GM12872 (cell line): ENCODE data around the gene LINGO4.

Experiments used
- TF ChIP-seq, protein P1 (sequence below): IDR thresholded peaks from 3 replicates; pipeline ENCODE4 v1.5.1; 2011; ENCODE audit warnings: low read depth, mild to moderate bottlenecking, low read length, moderate library complexity; ENCODE audit not compliant: insufficient read depth

Gene LINGO4

DNA sequence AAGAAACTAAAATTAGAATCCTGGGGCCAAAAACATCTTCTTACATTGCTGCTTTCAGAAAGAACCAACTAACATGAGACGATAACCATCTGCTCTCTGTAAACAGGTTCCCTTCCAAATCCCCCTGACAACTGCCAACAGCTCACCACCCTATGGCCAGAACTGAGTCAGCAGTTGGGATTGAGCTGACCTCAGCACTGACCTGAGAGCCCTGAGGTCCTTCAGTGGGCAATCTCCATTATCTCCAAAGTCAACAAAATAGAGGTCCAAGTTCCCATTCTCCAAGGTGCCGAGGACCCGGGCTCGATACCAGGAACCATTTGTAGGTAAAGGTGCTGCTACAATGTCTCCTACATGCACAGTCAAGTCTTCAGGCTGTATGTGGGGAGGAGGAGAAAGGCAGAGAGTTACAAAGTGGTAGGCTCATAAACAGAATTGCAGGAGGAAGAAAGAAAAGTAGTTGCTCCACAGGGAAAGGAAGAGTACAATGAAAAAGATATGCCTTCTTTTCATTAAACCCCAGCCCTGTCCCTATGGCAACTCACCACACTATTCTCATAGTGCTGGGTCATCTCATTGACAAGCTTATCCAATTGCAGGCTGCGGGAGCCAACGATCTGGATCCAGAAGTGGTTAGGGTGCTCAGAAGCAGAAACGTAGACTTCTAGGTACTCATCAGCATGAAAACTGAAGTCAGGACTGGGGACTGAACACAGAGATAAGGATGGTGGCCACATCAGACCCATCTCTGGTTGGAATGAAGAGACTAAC is 29.1 kb downstream of the LINGO4 start:
- TF ChIP-seq, protein P1, sequence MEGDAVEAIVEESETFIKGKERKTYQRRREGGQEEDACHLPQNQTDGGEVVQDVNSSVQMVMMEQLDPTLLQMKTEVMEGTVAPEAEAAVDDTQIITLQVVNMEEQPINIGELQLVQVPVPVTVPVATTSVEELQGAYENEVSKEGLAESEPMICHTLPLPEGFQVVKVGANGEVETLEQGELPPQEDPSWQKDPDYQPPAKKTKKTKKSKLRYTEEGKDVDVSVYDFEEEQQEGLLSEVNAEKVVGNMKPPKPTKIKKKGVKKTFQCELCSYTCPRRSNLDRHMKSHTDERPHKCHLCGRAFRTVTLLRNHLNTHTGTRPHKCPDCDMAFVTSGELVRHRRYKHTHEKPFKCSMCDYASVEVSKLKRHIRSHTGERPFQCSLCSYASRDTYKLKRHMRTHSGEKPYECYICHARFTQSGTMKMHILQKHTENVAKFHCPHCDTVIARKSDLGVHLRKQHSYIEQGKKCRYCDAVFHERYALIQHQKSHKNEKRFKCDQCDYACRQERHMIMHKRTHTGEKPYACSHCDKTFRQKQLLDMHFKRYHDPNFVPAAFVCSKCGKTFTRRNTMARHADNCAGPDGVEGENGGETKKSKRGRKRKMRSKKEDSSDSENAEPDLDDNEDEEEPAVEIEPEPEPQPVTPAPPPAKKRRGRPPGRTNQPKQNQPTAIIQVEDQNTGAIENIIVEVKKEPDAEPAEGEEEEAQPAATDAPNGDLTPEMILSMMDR: no peak

DNA sequence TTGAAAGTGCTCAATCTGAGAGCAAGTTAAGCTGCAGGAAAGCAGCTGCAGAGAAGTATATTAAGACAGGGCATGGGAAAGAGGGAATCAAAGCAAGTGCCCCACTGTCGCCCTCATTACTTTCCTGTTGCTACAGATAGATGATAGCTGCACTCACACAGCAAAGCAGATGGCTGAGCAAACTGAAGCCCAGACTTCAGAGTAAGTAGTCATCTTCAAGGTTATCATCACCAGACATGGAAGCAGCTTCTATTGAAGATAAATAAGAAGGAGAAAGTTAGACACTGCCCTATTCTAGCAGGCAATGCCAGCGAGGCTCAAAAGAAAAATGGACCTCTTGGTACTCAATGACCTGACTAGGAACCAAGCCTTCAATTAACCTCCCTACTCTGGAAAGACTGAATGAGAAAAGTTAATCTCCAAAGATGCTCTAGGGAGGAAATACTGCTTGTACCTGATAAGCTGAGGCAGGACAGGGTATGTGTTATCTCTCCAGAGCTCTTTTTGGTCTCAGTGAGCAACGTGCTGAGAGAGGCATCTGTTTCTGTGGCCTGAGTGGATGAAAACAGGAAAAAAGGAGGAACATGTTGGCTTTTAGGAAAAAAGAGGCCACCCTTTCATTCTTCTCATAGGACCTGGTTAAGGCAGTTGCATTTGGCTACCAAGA is 30.8 kb downstream of the LINGO4 start:
- TF ChIP-seq, protein P1: no peak

DNA sequence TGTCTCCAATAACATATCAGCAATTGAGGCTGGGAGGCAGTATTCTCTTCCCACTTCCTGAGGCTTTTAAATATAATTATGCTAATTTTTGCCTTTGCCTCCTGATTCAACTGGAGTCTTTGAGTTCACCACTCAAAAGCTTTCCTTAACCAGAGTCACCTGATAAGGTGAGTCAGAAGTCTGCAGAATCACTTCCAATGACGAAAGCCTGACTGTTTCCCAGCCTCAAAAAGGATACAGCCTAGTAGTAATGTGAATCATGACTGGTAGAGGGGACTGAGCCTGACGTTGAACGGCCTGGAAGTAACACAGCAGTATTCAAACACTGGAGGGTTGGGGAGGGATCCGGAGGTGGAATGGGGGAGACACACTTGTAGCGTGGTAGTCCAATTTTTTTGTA is 31.5 kb downstream of the LINGO4 start:
- TF ChIP-seq, protein P1: no peak

DNA sequence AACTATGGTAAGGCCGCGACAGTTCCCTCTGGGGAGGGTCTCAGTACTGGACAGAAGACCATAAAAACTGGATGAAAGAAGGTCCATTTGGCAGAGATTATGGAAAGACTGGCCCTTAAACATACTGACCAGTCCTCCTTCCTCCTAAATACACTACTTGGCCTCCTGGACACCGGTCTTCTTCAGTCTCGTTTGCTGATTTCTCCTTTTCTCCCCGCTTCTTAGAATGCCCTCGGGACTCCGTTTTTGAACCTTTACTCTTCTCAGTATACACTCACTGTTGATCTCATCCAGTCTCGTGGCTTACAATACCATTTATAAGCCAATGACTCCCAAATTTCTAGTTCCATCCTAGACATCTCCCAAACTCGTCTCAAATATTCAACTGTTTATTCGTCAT is 41.2 kb downstream of the LINGO4 start:
- TF ChIP-seq, protein P1: no peak

DNA sequence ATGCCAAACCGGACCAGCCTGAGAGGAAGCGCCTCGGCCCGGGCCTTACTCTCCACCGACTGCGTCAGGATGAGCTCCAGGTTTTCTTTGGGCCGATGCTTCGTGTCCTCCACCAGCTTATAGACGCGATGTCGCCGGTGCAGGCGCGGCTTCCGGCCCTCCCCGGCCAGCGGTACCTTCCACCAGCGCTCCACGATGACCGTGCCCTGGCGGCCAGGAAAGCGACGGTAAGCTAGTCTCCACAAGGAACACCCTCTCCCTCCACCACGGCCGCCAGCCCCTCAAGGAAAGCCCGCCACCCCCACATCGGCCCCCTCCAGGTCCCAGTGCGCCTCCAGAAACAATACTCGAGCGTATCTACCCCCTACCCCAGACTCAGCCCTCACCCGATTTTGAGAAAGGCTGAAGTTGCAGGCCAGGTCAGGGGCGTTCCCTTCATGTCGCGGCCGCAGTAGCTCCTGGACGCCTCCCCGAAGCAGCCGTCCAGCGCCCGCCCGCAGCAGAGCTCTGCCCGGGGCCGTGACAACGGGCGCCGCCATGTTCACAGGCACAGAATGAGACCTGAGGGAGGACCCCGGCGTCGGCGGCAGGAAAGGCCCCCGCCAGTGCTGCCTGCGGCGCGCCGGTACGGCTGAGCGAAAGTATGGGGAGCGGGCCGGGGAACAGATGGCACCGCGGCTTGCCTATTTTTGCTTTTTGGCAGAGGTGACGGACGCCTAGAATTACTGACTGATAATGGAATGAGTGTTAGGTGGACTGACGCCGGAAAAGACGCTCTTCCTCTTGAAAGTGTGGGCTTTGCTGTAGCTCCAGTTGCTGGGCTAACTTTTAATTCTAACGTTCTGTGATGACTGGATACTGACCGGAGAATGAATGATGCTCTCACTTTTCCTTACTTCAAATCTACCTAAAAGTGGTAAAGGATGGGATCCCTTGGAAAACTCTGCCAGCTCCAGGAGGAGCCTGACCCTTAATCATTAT is 42.0 kb downstream of the LINGO4 start, which contains the start of gene MRPL9:
TSS of gene MRPL9 (minus strand) at position 556 of the 981 bp plus-strand sequence. CDS start at position 539, 17 bp downstream.
- TF ChIP-seq, protein P1: no peak

DNA sequence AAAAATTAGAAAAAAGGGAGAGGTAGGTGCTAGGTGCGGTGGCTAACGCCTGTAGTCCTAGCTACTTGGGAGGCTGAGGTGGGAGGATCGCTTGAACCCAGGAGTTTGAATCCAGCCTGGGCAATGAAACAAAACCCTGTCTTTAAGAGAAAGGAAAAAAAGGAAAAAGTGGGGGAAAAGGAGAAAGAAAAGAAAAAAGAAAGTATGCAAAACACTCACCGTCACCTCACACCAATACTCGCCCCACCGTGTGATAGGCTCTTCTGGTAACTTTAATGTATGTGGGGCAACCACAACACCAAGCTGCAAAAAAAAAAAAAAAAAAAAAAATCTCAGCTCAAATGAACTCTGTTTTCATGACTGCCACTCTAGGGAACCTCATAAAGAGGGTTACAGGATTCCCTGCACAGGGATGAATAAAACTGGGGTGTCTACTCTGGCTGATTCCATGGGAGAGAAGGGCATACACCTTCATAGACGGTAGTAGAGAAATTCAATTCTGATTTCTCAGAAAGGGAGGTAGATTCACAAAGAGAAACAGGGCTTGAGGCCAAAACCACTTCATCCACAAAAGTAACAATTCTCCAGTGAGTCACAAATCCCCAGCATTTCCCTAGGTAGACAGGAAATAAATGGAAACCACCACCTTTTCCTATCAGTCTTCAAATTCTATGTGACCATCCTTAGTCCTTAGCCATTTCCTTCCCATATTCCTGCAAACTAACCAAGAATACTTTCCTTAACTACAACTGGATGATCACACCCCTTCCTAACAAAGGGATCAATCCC is 44.4 kb downstream of the LINGO4 start:
- TF ChIP-seq, protein P1: no peak
